ENCODE data around the gene ACAA2.

DNA sequence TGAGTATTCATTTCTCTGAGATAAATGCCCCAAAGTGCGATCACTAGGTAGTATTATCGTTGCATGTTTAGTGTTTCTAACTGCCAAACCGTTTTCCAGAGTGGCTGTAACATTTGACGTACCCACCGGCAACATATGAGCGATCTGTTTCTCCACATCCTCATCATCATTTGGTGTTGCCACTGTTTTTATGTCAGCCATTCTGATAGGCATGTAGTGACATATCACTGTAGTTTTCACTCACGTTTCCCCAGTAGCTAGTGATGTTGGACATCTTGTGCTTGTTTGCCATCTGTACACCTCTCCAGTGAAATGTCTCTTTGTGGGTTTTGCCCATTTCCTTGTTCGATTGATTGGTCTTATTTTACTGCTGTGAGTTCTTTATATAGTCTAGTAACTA, 63.8 kb downstream of the ACAA2 start:
- TF ChIP-seq EZH2phosphoT487 (IDR thresholded peaks at IDR 0.05) (no peak), CTCF (IDR thresholded peaks at IDR 0.05) (no peak), EZH2 (IDR thresholded peaks at IDR 0.05) (no peak)

All from neural progenitor cell (in vitro differentiated cells).